GM23338 (cell line): ENCODE data around the gene BDH1. TPM values are rescaled to one million over a fixed set of nuclear protein-coding genes. Genes with fewer than 3 reads are reported as not detected.
"Not testable (repeated sequence)": the region's sequence is repeated elsewhere in the genome, so short reads cannot be mapped to it uniquely, and the experiment has no call there.

ENCODE experiments used
- ATAC-seq: fragments of 200-7000 bp; cut with Tn5 transposase; 3 replicates; pipeline ENCODE4 v1.9.1; 2020
- DNase-seq: peaks from one replicate; pipeline ENCODE4 v3.0.0-alpha.2; 2015; ENCODE audit warnings: low spot score
- H2AFZ ChIP-seq: fragments of 200-600 bp; sonication (generic); 2 replicates; pipeline ENCODE4 v1.8.0; 2016; ENCODE audit warnings: antibody characterized with exemption, mild to moderate bottlenecking, moderate library complexity
- H3F3A ChIP-seq: fragments of 200-600 bp; sonication (generic); replicated peaks from 2 replicates; pipeline ENCODE4 v1.8.0; 2017; ENCODE audit warnings: antibody characterized with exemption, mixed run types, low read depth
- H3K27ac ChIP-seq: fragments of 200-600 bp; sonication (generic); 2 replicates; pipeline ENCODE4 v1.6.1; 2016; ENCODE audit warnings: low read depth
- H3K27me3 ChIP-seq: fragments of 200-600 bp; sonication (generic); 2 replicates; pipeline ENCODE4 v1.8.0; 2016; ENCODE audit warnings: mild to moderate bottlenecking, mixed run types, moderate library complexity; ENCODE audit not compliant: insufficient read depth
- H3K36me3 ChIP-seq: fragments of 200-600 bp; sonication (generic); 2 replicates; pipeline ENCODE4 v1.8.0; 2016; ENCODE audit warnings: mild to moderate bottlenecking; ENCODE audit not compliant: insufficient read depth
- H3K4me1 ChIP-seq: fragments of 200-600 bp; sonication (generic); 2 replicates; pipeline ENCODE4 v1.8.0; 2016; ENCODE audit warnings: mild to moderate bottlenecking, moderate library complexity; ENCODE audit not compliant: insufficient read depth
- H3K4me2 ChIP-seq: fragments of 200-600 bp; sonication (generic); 2 replicates; pipeline ENCODE4 v1.7.1; 2017; ENCODE audit warnings: mixed run types
- H3K4me3 ChIP-seq: fragments of 200-600 bp; sonication (generic); 2 replicates; pipeline ENCODE4 v1.6.1; 2016; ENCODE audit warnings: mixed run types
- H3K79me2 ChIP-seq: fragments of 200-600 bp; sonication (generic); replicated peaks from 2 replicates; pipeline ENCODE4 v1.8.0; 2017; ENCODE audit warnings: mild to moderate bottlenecking; ENCODE audit not compliant: insufficient read depth
- H3K9me2 ChIP-seq: fragments of 200-600 bp; sonication (generic); 2 replicates; pipeline ENCODE4 v1.8.0; 2017; ENCODE audit not compliant: insufficient read depth
- H4K20me1 ChIP-seq: fragments of 200-600 bp; sonication (generic); replicated peaks from 2 replicates; pipeline ENCODE4 v1.8.0; 2017; ENCODE audit warnings: mild to moderate bottlenecking; ENCODE audit not compliant: insufficient read depth
- H3K27ac Mint-ChIP-seq: 2 replicates; pipeline ENCODE4 v1.8.0; 2020; ENCODE audit warnings: inconsistent platforms, mild to moderate bottlenecking, moderate library complexity, mixed read lengths
- H3K27me3 Mint-ChIP-seq: 3 replicates; pipeline ENCODE4 v1.8.0; 2022; ENCODE audit warnings: low read depth, mild to moderate bottlenecking, moderate library complexity, mixed read lengths, inconsistent platforms; ENCODE audit not compliant: insufficient read depth, poor library complexity
- H3K36me3 Mint-ChIP-seq: 3 replicates; pipeline ENCODE4 v1.8.0; 2021; ENCODE audit warnings: low read depth, mild to moderate bottlenecking, inconsistent platforms, moderate library complexity, mixed read lengths
- H3K4me1 Mint-ChIP-seq: 3 replicates; pipeline ENCODE4 v1.8.0; 2020; ENCODE audit warnings: mild to moderate bottlenecking, inconsistent platforms, mixed read lengths
- H3K4me3 Mint-ChIP-seq: 3 replicates; pipeline ENCODE4 v1.8.0; 2021; ENCODE audit warnings: moderate library complexity, mild to moderate bottlenecking, inconsistent platforms, mixed read lengths
- H3K9me3 Mint-ChIP-seq: 3 replicates; pipeline ENCODE4 v1.8.0; 2020; ENCODE audit warnings: moderate library complexity, mild to moderate bottlenecking, inconsistent platforms, mixed read lengths
- CREB1 ChIP-seq: fragments of 250-450 bp; sonication (Bioruptor Pico); IDR thresholded peaks from 2 replicates; pipeline ENCODE4 v1.5.0; 2020; ENCODE audit warnings: low read depth, mild to moderate bottlenecking, moderate library complexity
- CTCF ChIP-seq, 2 experiments: fragments of 200-600 bp in 1 of 2; sonication (generic) in 1 of 2; conservative IDR thresholded peaks; 2 replicates each; pipeline versions ENCODE4 v1.5.1 to v1.6.1; 2016 to 2017; ENCODE audit warnings: antibody characterized with exemption in 2 of 2, low read depth in 2 of 2, mild to moderate bottlenecking in 2 of 2, moderate library complexity in 1 of 2
- ETS1 ChIP-seq: IDR thresholded peaks from 2 replicates; pipeline ENCODE4 v1.6.1; 2016; ENCODE audit warnings: antibody characterized with exemption
- EZH2 ChIP-seq: fragments of 200-600 bp; sonication (generic); IDR thresholded peaks from one replicate; pipeline ENCODE4 v1.8.0; 2017; ENCODE audit warnings: antibody characterized with exemption, mild to moderate bottlenecking, low read depth; ENCODE audit not compliant: unreplicated experiment
- EZH2phosphoT487 ChIP-seq: fragments of 200-600 bp; sonication (generic); IDR thresholded peaks from one replicate; pipeline ENCODE4 v1.8.1; 2018; ENCODE audit warnings: antibody characterized with exemption; ENCODE audit not compliant: unreplicated experiment
- POLR2AphosphoS5 ChIP-seq: IDR thresholded peaks from 2 replicates; pipeline ENCODE4 v1.6.1; 2016; ENCODE audit warnings: antibody characterized with exemption, low read depth
- STAT1 ChIP-seq: IDR thresholded peaks from one replicate; pipeline ENCODE4 v1.6.1; 2016; ENCODE audit warnings: antibody characterized with exemption; ENCODE audit not compliant: unreplicated experiment
- ZNF114 ChIP-seq: fragments of 250-450 bp; sonication (Bioruptor Pico); IDR thresholded peaks from 2 replicates; pipeline ENCODE4 v1.5.0; 2020; ENCODE audit warnings: mild to moderate bottlenecking, moderate library complexity
- ZNF331 ChIP-seq: fragments of 250-450 bp; sonication (Bioruptor Pico); IDR thresholded peaks from 2 replicates; pipeline ENCODE4 v1.5.0; 2020; ENCODE audit warnings: low read depth, mild to moderate bottlenecking, moderate library complexity
- polyA plus RNA-seq: library from polyadenylated mRNA; unstranded; fragments of >200 nt; fragmentation: Nextera tagmentation; extraction: Ambion mirVana; gene quantifications from 2 replicates; pipeline ENCODE4 v1.2.1, GENCODE V29; 2016
- total RNA-seq: library from RNA; depleted of rRNA; stranded (reverse); fragments of >200 nt; shearing (Covaris generic); gene quantifications from 2 replicates; pipeline ENCODE4 v1.2.3, GENCODE V29; 2014

BDH1 gene
- total and polyA plus RNA-seq, 2 experiments from 2014 or later, result 18.1 to 19.3 TPM

GRCh38 chr3:197589545-197589944, 33.8 kb upstream of the BDH1 start (continued):
- TF ChIP-seq CTCF (conservative IDR thresholded peaks at IDR 0.05; ENCODE audit: low read depth in 2 of 2) (no peak), EZH2 (no peak), EZH2phosphoT487 (no peak), ZNF331 (CRISPR knock-in tag) (no peak)

- not testable (repeated sequence) for H3K9me2 ChIP-seq, H3K27me3 Mint-ChIP-seq, ATAC-seq, H3K27me3 ChIP-seq, H3K9me3 Mint-ChIP-seq, H3K4me2 ChIP-seq, H4K20me1 ChIP-seq, H3K4me3 ChIP-seq, H3K27ac Mint-ChIP-seq, H3K4me3 Mint-ChIP-seq, H3K36me3 ChIP-seq, H3F3A ChIP-seq, H3K79me2 ChIP-seq, H3K27ac ChIP-seq, H3K4me1 Mint-ChIP-seq, H3K36me3 Mint-ChIP-seq, H3K4me1 ChIP-seq, H2AFZ ChIP-seq, DNase-seq
Observed at GRCh38 chr3:197586768-197587167, 31.0 kb upstream of the BDH1 start.

- Histone ChIP-seq H3K36me3 (no peaks in the 10 kb centered on the region), H2AFZ (no peak overlapping the region), H3K4me3 (no peak overlapping the region), H3K27ac (no peak overlapping the region), H3K27me3 (no peaks in the 10 kb centered on the region), H3F3A (no peaks in the 10 kb centered on the region), H4K20me1 (no peaks in the 10 kb centered on the region), H3K9me2 (peaks cover under 1% of the 10 kb centered on the region; the same call in 1 of the 2 replicates), H3K4me2 (no peak overlapping the region), H3K79me2 (no peaks in the 10 kb centered on the region), H3K4me1 (no peaks in the 10 kb centered on the region; the same call in 1 of the 2 replicates)
- ATAC-seq (no peak), DNase-seq (no peak)
- H3K36me3 Mint-ChIP-seq, result peaks cover under 1% of the 10 kb centered on the region; the same call in 2 of the 3 replicates
- TF ChIP-seq ZNF114 (CRISPR knock-in tag) (no peak), CREB1 (CRISPR knock-in tag) (no peak), EZH2 (no peak), STAT1 (no peak), ETS1 (no peak), ZNF331 (CRISPR knock-in tag) (no peak), POLR2AphosphoS5 (no peak)
- no peak overlapping the region for H3K4me3 Mint-ChIP-seq
- H3K27me3 Mint-ChIP-seq, result peaks cover 3% of the 10 kb centered on the region
- H3K4me1 Mint-ChIP-seq, result peaks cover 5% of the 10 kb centered on the region; the same call in 2 of the 3 replicates
- H3K9me3 Mint-ChIP-seq, result no peaks in the 10 kb centered on the region
- no peak overlapping the region for H3K27ac Mint-ChIP-seq
Observed at GRCh38 chr3:197586181-197586580, 30.4 kb upstream of the BDH1 start.
